ENCODE results near the gene LIPE.
A peak's percentile ranks its signal among the peaks of the same experiment; 100 is the strongest.

Gene LIPE

DNA sequence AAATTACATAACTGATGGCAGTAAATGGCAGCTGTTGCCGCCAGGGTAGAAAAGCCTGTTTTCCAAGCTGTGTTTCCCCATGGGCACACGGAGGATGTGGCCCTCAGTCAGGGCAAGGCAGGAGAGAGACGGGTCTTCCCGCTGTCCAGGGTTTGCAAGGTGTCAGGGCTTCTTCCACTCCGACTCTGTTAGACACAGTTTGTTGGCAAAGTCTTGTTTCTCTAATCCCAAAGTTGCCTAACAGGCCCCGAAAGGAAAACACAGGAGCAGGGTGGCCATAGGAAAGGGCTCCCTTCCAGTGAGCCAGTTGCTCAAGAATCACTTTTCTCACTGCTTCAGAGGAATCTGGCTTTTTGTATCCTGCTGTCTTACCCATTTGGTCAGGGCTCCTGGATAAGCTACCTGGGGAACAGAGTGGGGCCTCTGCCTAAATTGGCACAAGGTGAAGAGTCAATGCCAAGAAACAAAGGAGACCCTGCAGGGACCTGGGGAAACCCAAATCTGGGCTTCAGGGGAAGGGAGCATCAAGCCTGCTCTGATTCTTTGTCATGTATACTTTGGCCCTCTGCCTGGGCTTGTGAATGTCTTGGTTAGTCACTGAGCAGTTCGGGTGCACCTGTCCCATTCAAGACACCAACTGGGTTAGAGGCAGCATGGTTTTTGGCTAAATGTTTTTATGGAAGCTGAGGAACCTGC lies 44.5 kb upstream of the LIPE start:
- TF ChIP-seq, protein P1, sequence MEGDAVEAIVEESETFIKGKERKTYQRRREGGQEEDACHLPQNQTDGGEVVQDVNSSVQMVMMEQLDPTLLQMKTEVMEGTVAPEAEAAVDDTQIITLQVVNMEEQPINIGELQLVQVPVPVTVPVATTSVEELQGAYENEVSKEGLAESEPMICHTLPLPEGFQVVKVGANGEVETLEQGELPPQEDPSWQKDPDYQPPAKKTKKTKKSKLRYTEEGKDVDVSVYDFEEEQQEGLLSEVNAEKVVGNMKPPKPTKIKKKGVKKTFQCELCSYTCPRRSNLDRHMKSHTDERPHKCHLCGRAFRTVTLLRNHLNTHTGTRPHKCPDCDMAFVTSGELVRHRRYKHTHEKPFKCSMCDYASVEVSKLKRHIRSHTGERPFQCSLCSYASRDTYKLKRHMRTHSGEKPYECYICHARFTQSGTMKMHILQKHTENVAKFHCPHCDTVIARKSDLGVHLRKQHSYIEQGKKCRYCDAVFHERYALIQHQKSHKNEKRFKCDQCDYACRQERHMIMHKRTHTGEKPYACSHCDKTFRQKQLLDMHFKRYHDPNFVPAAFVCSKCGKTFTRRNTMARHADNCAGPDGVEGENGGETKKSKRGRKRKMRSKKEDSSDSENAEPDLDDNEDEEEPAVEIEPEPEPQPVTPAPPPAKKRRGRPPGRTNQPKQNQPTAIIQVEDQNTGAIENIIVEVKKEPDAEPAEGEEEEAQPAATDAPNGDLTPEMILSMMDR (IDR thresholded peaks at IDR 0.05): no peak
- Mint-ChIP-seq H3K9me3 (no peaks in the 10 kb centered on the region), H3K4me3 (no peak overlapping the region), H3K27me3 (ENCODE audit: low read depth, poor library complexity) (peaks cover 18% of the 10 kb centered on the region), H3K27ac (no peak overlapping the region), H3K36me3 (ENCODE audit: low read depth) (no peaks in the 10 kb centered on the region), H3K4me1 (peaks cover 42% of the 10 kb centered on the region)
- DNase-seq: no peak

DNA sequence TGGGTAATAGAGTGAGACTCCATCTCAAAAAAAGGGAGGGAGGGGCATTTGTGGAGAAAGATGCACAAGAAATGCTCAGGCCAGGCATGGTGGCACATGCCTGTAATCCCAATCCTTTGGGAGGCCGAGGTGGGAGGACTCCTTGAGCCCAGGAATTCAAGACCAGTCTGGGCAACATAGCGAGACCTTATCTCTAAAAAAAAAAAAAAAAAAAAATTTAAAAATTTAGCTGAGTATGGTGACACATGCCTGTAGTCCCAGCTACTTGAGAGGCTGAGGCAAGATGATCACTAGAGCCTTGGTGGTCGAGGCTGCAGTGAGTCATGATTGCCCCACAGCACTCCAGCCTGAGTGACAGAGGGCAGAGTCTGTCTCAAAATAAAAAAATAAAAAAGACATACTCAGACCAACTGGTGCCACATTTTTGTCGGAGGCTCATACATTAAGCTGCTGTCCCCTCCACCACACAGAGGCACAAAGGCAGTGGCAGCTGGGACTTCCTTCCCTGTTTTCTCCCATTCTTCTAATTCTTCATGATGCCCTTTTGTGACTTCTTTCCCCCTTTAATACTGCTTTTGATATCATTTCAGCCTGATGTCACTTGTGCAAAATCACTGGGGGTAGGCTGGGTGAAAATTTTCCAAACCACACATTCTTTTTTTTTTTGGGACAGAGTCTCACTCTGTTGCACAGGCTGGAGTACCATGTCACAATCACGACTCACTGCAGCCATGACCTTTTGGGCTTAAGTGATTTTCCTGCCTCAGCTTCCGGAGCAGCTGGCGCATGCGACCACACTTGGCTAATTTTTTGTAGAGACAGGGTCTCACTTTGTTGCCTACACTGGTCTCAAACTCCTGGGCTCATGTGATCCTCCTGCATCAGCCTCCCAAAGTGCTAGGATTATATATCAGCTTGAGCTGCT lies 42.4 kb upstream of the LIPE start:
- Mint-ChIP-seq H3K27ac (peak overlapping the region; percentile 29), H3K27me3 (ENCODE audit: low read depth, poor library complexity) (peaks cover 15% of the 10 kb centered on the region), H3K36me3 (ENCODE audit: low read depth) (no peaks in the 10 kb centered on the region), H3K4me1 (peaks cover 49% of the 10 kb centered on the region), H3K4me3 (no peak overlapping the region), H3K9me3 (no peaks in the 10 kb centered on the region)
- TF ChIP-seq, protein P1 (IDR thresholded peaks at IDR 0.05): no peak
- DNase-seq: no peak

DNA sequence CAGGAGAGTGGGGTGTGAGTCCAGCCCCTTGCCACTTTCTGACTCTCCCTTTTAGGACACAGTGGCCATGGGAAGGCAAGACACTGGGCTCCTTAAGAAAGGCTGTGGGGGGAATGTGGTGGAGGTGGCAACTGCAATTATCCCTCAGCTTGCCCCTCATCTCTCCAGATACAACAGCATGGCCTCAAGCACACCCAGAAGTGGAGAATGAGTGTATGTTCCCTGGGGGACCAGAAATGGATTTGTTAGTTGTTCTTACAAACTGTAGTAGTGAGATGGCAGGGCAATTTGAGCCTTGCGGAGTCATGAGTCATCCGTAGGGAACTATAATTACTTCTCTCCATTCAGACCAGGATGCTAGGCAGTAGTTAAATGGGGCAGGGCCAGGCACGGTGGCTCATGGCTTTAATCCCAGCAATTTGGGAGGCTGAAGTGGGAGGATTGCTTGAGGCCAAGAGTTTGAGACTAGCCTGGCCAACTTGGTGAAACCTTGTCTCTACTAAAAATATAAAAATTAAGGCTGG lies 41.1 kb upstream of the LIPE start:
- Mint-ChIP-seq H3K4me1 (peaks cover 43% of the 10 kb centered on the region), H3K36me3 (ENCODE audit: low read depth) (no peaks in the 10 kb centered on the region), H3K4me3 (no peak overlapping the region), H3K9me3 (no peaks in the 10 kb centered on the region), H3K27ac (peak overlapping the region; percentile 65), H3K27me3 (ENCODE audit: low read depth, poor library complexity) (peaks cover 6% of the 10 kb centered on the region)
- TF ChIP-seq, protein P1 (IDR thresholded peaks at IDR 0.05): no peak
- no peak for DNase-seq

DNA sequence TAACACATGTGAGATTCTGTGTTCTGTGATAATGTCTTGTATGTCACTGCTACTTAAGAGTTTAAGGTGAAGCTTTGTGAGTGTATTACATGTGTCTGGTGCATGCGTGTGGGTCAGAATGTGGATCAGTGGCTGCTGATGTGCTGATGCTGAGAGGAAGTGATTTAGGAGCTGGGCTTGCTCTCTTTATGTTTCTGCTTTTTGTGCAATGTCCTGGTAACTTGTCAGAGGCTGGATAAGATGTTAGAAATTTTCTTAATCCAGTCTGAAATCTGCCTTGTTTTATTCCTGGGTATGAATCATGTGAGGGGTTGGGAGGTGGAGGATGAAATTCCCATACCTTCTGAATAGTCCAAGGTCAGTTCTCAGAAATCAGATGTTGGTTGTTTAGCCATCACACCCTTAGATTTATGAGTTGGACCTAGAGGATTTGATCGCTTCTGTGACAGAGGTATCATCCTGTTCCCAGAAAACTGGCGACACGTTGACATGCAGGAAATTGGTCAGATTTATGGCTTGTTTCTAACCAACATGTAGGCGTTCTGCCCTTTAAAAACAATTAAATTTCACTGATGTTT lies 40.1 kb upstream of the LIPE start:
- no peaks in the 10 kb centered on the region for H3K27me3 Mint-ChIP-seq (ENCODE audit: low read depth, poor library complexity)
- no peak for DNase-seq
- no peaks in the 10 kb centered on the region for H3K9me3 Mint-ChIP-seq
- H3K36me3 Mint-ChIP-seq (ENCODE audit: low read depth): no peaks in the 10 kb centered on the region
- H3K27ac Mint-ChIP-seq: peak overlapping the region; percentile 34
- no peak overlapping the region for H3K4me3 Mint-ChIP-seq
- TF ChIP-seq, protein P1 (IDR thresholded peaks at IDR 0.05): no peak
- H3K4me1 Mint-ChIP-seq: peaks cover 34% of the 10 kb centered on the region

DNA sequence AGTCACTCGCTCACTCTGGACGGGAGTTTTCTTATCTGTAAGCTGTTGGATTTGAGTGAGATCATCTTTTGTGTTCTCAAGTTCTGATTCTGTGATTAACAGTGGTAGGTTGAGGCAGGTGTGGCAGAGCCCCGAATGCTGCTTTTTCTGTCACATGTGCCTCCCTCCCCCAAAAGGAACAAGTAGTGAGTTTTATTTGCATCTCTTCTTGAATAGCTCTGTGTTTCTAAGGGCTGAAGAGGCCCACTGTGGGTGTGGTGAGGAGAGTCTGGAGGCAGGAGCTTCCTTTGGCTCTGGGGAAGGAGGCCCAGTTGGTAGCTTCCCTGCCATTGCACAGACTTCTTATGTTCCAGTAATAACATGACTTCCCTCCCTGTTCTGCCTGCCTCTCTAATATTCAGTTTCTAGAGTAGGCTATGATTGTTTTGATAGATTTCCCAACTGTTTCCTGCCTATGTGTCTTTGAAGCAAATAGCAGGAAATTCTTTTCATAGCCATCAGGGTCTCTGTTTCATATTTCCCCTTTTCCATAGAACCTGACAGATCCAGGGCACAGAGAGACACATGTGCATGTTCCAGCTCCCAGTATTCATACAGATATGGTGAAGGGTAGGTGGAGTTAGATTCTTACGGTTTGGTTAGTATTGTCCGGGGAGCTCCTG lies 39.5 kb upstream of the LIPE start:
- peak overlapping the region; percentile 34 for H3K27ac Mint-ChIP-seq
- H3K9me3 Mint-ChIP-seq: no peaks in the 10 kb centered on the region
- DNase-seq: no peak
- peaks cover 32% of the 10 kb centered on the region for H3K4me1 Mint-ChIP-seq
- no peaks in the 10 kb centered on the region for H3K27me3 Mint-ChIP-seq (ENCODE audit: low read depth, poor library complexity)
- H3K36me3 Mint-ChIP-seq (ENCODE audit: low read depth): no peaks in the 10 kb centered on the region
- TF ChIP-seq, protein P1 (IDR thresholded peaks at IDR 0.05): no peak
- no peak overlapping the region for H3K4me3 Mint-ChIP-seq
